Tibial nerve (tissue), 4 donors: ENCODE results near the gene TBC1D22A. TPM values are rescaled to one million over a fixed set of nuclear protein-coding genes. Genes with fewer than 3 reads are reported as not detected.

Experiments
- DNase-seq, 2 donors: peaks; one replicate each; pipeline ENCODE4 v3.0.0-alpha.2; 2019; ENCODE audit warnings: low spot score in 2 of 2
- H3K27ac ChIP-seq, 4 donors: fragments of 200-600 bp; sonication (generic) in 3 of 4; one replicate each; pipeline ENCODE4 v1.5.1; 2017 to 2019; ENCODE audit warnings: mild to moderate bottlenecking in 1 of 4
- H3K27me3 ChIP-seq, 2 donors: fragments of 200-600 bp; sonication (generic) in 1 of 2; one replicate each; pipeline versions ENCODE4 v1.5.1 to v1.6.0; 2017 to 2019
- H3K36me3 ChIP-seq, 3 donors: fragments of 200-600 bp; sonication (generic); one replicate each; pipeline ENCODE4 v1.5.1; 2018 to 2019
- H3K4me1 ChIP-seq, 4 donors: fragments of 200-600 bp; sonication (generic) in 3 of 4; one replicate each; pipeline ENCODE4 v1.5.1; 2017 to 2019
- H3K4me3 ChIP-seq, 4 donors: fragments of 200-600 bp; sonication (generic) in 3 of 4; one replicate each; pipeline ENCODE4 v1.5.1; 2017 to 2019; ENCODE audit warnings: mild to moderate bottlenecking in 1 of 4, moderate library complexity in 1 of 4
- H3K9me3 ChIP-seq, 4 donors: fragments of 200-600 bp; sonication (generic) in 3 of 4; one replicate each; pipeline ENCODE4 v1.5.1; 2017 to 2019
- CTCF ChIP-seq, 5 experiments: fragments of 200-600 bp in 3 of 5; fragments of 450-650 bp in 2 of 5; sonication (generic) in 3 of 5; IDR thresholded peaks; one replicate each; pipeline ENCODE4 v1.5.1; 2016 to 2019; ENCODE audit warnings: antibody characterized with exemption in 5 of 5, mild to moderate bottlenecking in 3 of 5, moderate library complexity in 2 of 5
- EP300 ChIP-seq, 2 donors: sonication (generic); formaldehyde crosslinking; IDR thresholded peaks; one replicate each; pipeline ENCODE4 v1.6.1; 2017; ENCODE audit warnings: antibody characterized with exemption in 2 of 2, mild to moderate bottlenecking in 1 of 2
- POLR2A ChIP-seq, 2 donors: fragments of 450-650 bp; IDR thresholded peaks; one replicate each; pipeline ENCODE4 v1.6.1; 2017; ENCODE audit warnings: antibody characterized with exemption in 2 of 2, mild to moderate bottlenecking in 2 of 2, moderate library complexity in 2 of 2
- WGBS, 2 donors: methylation state at CpG; one replicate each; pipeline ENCODE4 v1.1.5; 2018; 5-methylcytosine and 5-hydroxymethylcytosine counted together
- total RNA-seq, 4 donors: library from RNA; depleted of rRNA; stranded (reverse); fragments of >200 nt; gene quantifications; one replicate each; pipeline ENCODE4 v1.1.0, GENCODE V29; 2016

Gene TBC1D22A
- total RNA-seq, 4 donors from 2014 or later = 27.3 to 35.4 (median 29.3) TPM

DNA sequence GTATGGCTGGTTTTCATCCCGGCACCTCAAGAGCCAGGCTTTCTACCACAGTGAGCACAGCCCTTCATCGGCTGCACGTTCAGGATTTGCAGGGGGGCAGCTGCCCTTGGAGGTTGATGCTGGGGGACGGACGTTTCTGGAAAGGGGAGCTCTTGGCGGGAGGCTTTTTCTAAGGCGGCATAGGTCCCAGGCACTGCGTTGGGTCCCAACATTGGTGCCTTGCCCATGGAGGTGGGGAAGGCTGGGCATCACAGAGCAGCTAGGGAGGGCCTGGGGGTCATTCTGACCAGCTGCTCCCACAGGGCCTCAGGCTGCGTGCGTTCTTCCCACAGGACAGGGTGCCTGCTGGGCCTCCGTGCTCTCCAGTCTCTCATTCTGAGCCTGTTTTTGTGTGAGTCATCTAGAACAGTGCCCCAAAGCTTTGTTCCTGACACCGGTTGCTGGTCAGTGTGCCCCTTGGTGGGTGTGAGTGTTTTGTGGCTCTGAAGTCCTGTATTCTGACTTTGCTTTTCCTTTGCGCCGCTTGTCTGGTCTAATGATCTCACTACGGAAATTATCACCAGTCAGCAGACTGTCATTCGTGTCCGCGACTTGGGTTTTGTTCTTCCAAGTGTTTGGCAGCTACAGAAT, 275.9 kb downstream of the TBC1D22A start:
- Histone ChIP-seq H3K4me1 (peaks cover 0 to 12% (median 0%) of the 10 kb centered on the region in 4 donors), H3K36me3 (peaks cover 0 to 17% (median 0%) of the 10 kb centered on the region in 3 donors), H3K27ac (no peak overlapping the region), H3K27me3 (no peaks in the 10 kb centered on the region), H3K9me3 (no peaks in the 10 kb centered on the region), H3K4me3 (no peak overlapping the region)
- DNase-seq = no peak
- no peak for TF ChIP-seq CTCF (IDR thresholded peaks at IDR 0.05)
- TF ChIP-seq POLR2A (IDR thresholded peaks at IDR 0.05) = no peak
- no peak for TF ChIP-seq EP300 (IDR thresholded peaks at IDR 0.05)
- WGBS, 2 donors = 79 to 82% methylated on average over 17 to 18 of the region's 18 CpGs

DNA sequence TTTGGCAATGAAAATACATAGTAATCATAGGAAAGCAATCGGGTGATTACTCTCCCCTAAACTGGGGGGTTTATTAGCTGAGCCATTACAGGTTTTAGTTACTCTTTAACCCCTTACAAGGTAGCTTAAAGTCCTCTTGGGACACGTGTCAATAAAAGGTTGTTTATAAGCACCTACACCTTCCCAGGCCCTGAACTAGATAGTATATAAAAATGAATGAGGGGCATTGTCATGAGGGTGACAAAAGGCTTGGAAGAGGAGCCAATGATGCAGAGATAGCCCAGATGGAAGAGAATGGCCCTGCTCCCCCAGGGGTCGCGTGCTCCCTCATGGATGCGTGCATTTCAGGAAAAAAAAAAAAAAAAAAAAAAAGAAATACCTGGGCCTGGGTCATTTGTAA, 276.9 kb downstream of the TBC1D22A start:
- no peaks in the 10 kb centered on the region for H3K27me3 ChIP-seq
- 86 to 93% methylated on average over 5 of the region's 5 CpGs for WGBS, 2 donors
- no peak overlapping the region for H3K27ac ChIP-seq
- H3K36me3 ChIP-seq = peaks cover 0 to 17% (median 0%) of the 10 kb centered on the region in 3 donors
- peaks cover 0 to 14% (median 0%) of the 10 kb centered on the region in 4 donors for H3K4me1 ChIP-seq
- H3K4me3 ChIP-seq = no peak overlapping the region
- TF ChIP-seq POLR2A (IDR thresholded peaks at IDR 0.05) (no peak), CTCF (IDR thresholded peaks at IDR 0.05) (no peak), EP300 (IDR thresholded peaks at IDR 0.05) (no peak)
- no peaks in the 10 kb centered on the region for H3K9me3 ChIP-seq
- DNase-seq = no peak

DNA sequence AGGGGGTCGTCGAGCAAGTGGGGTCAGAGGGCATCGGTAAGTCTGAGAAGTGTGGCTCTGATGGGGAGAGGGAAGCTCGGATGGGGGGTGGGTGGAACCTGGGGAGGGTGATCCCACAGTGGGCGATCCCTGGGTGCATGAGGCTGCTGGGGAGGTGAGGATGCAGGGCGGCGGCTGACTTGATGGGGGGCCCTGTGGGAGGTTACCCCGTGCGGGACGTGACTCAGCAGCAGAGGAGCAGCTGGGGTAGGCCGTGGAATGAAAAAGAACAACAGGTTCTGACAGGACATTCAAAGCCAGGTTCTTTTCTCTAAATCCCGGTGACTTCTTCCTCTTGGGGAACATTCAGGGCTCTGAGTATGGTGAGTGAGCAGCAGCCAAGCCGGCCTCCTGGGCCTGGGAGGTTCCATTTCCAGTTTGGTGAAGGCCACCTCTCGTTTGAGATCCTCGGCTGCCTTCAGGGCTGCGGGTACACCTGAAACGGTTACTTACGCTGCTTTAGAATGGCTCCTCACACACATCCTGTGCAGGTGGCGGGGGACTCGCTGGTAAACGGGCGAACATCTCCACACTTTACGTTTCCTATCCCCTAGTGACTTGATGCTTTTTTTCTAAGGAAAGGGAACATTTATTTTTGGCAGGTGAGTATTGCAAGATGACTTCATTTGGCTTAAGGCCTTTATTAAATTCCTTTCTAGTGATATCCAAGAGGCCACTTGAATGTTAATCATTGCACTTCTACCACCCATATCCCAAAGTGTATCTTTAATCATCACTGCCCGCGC, 278.2 kb downstream of the TBC1D22A start:
- Histone ChIP-seq H3K4me1 (peaks cover 0 to 15% (median 0%) of the 10 kb centered on the region in 4 donors), H3K4me3 (no peak overlapping the region), H3K36me3 (peaks cover 0 to 17% (median 0%) of the 10 kb centered on the region in 3 donors), H3K27me3 (no peaks in the 10 kb centered on the region), H3K9me3 (no peaks in the 10 kb centered on the region), H3K27ac (no peak overlapping the region)
- DNase-seq = no peak
- TF ChIP-seq CTCF (IDR thresholded peaks at IDR 0.05) (no peak), EP300 (IDR thresholded peaks at IDR 0.05) (no peak)
- 84 to 86% methylated on average over 25 of the region's 25 CpGs for WGBS, 2 donors

GRCh38 chr22:47041271-47042115, 279.0 kb downstream of the TBC1D22A start:
- no peaks in the 10 kb centered on the region for H3K9me3 ChIP-seq
- no peaks in the 10 kb centered on the region for H3K27me3 ChIP-seq
- DNase-seq = no peak
- peaks cover 0 to 17% (median 0%) of the 10 kb centered on the region in 3 donors for H3K36me3 ChIP-seq
- H3K4me3 ChIP-seq = no peak overlapping the region
- WGBS, 2 donors = 87 to 91% methylated on average over 27 of the region's 27 CpGs
- no peak for TF ChIP-seq EP300 (IDR thresholded peaks at IDR 0.05)
- H3K27ac ChIP-seq = no peak overlapping the region
- H3K4me1 ChIP-seq = peaks cover 0 to 15% (median 0%) of the 10 kb centered on the region in 4 donors

DNA sequence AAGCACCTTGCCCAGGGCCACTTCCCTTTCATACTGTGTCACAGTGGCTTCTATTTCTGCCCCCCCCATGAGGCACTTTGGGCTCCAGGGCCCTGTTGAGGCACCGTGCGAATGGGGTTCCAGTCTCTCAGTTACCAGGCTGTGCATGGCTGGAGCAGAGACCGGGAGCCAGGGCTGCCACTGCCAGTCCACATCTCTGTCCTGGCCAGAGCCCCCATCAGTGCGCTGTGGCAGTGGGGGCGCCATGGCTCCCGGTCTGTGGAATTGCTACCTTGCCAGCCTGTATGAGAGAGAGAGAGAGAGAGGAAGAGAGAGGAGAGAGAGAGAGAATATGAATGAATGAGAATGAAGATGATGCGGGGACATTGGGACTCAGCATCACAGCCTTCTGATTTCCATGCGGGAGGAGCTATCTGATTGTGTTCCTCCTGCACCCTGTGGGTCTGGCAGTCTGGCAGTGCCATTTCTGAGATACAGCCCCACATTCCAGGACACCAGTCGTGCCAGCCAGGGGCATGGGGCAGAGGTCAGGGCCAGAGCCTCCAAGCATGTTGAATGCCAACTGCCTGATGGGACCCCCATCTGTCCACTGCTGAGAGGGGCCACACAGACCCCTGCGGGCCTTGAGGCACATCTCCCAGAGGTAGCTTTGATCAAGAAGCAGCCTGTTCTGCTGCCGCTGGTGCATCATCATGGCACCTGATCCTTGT, 279.8 kb downstream of the TBC1D22A start:
- TF ChIP-seq CTCF (IDR thresholded peaks at IDR 0.05) (no peak), EP300 (IDR thresholded peaks at IDR 0.05) (no peak), POLR2A (IDR thresholded peaks at IDR 0.05) (no peak)
- Histone ChIP-seq H3K36me3 (peaks cover 0 to 11% (median 0%) of the 10 kb centered on the region in 3 donors), H3K27ac (no peak overlapping the region), H3K4me3 (no peak overlapping the region), H3K27me3 (no peaks in the 10 kb centered on the region), H3K9me3 (no peaks in the 10 kb centered on the region), H3K4me1 (peaks cover 0 to 15% (median 0%) of the 10 kb centered on the region in 4 donors)
- 93 to 94% methylated on average over 10 to 11 of the region's 11 CpGs for WGBS, 2 donors
- DNase-seq = no peak
